ENCODE data around the gene MTMR6.

Gene MTMR6

DNA sequence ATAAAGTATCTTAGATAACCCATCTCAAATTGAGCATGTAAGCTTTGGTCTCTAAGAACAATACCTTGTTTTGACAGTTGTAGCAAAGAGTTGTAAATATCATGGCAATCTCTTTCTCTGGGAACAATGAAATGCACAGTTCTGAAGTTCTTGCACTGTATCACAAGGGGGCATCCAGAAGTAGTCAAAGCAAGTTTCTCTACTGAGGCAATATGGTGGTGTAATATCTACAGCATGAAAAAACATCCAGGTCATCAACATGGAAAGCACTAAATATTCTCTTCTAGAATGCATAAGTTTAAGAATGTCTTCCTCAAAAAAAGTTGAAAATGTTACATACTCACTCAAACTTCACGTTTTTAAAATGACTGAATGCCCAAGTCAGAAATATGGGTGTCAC, 19.6 kb downstream of the MTMR6 start:
- Histone ChIP-seq H3K36me3 (ENCODE audit: low read length) (peaks cover 8% of the 10 kb centered on the region; the same call in 1 of the 2 replicates), H3K79me2 (ENCODE audit: insufficient read depth, low read length) (no peaks in the 10 kb centered on the region), H3K4me3 (ENCODE audit: insufficient read depth, low read length, poor library complexity, severe bottlenecking) (no peak overlapping the region), H3K27me3 (ENCODE audit: low read length) (no peaks in the 10 kb centered on the region), H3K4me2 (ENCODE audit: low read depth, low read length, poor library complexity, severe bottlenecking) (no peak overlapping the region), H3K9ac (ENCODE audit: low read length) (no peak overlapping the region), H2AFZ (ENCODE audit: low read depth, low read length, severe bottlenecking) (no peak overlapping the region), H3K27ac (ENCODE audit: low read depth, low read length) (no peak overlapping the region), H3F3A (ENCODE audit: insufficient read depth) (no peaks in the 10 kb centered on the region), H4K20me1 (ENCODE audit: low read depth, low read length) (no peaks in the 10 kb centered on the region), H3K9me2 (replicated peaks; ENCODE audit: insufficient read depth, low read length) (no peaks in the 10 kb centered on the region), H3K9me3 (ENCODE audit: insufficient read depth, low read length) (no peaks in the 10 kb centered on the region)
- TF ChIP-seq EZH2phosphoT487 (conservative IDR thresholded peaks at IDR 0.05; ENCODE audit: low read length) (no peak), CTCF (IDR thresholded peaks at IDR 0.05; ENCODE audit: insufficient read depth, low read length, poor library complexity, severe bottlenecking) (no peak)

DNA sequence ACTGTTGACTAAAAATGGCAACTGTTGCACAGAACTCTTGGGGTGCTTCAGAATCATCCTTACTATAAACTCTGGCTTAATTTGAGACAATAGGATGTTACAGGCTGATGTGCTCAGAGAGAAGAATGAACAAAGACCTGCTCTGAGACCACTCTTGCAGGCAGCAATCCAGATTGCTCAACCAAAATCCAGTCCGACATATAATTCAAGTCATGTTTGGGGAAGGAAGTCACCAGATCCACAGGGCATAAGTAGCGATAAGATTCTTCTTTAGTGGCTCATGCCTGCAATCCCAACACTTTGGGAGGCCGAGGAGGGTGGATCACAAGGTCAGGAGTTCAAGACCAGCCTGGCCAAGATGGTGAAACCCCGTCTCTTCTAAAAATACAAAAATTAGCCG, 20.6 kb downstream of the MTMR6 start:
- H3K36me3 ChIP-seq (ENCODE audit: low read length), result peaks cover 12% of the 10 kb centered on the region
- no peaks in the 10 kb centered on the region for H3K79me2 ChIP-seq (ENCODE audit: insufficient read depth, low read length)
- H3K9ac ChIP-seq (ENCODE audit: low read length), result no peak overlapping the region
- no peaks in the 10 kb centered on the region for H4K20me1 ChIP-seq (ENCODE audit: low read depth, low read length)
- H2AFZ ChIP-seq (ENCODE audit: low read depth, low read length, severe bottlenecking), result no peak overlapping the region
- no peak for TF ChIP-seq EZH2phosphoT487 (conservative IDR thresholded peaks at IDR 0.05; ENCODE audit: low read length)
- TF ChIP-seq CTCF (IDR thresholded peaks at IDR 0.05; ENCODE audit: insufficient read depth, low read length, poor library complexity, severe bottlenecking), result no peak
- H3K27me3 ChIP-seq (ENCODE audit: low read length), result no peaks in the 10 kb centered on the region
- H3K4me3 ChIP-seq (ENCODE audit: insufficient read depth, low read length, poor library complexity, severe bottlenecking), result no peak overlapping the region
- H3F3A ChIP-seq (ENCODE audit: insufficient read depth), result no peaks in the 10 kb centered on the region
- H3K27ac ChIP-seq (ENCODE audit: low read depth, low read length), result no peak overlapping the region
- no peaks in the 10 kb centered on the region for H3K9me3 ChIP-seq (ENCODE audit: insufficient read depth, low read length)
- H3K9me2 ChIP-seq (replicated peaks; ENCODE audit: insufficient read depth, low read length), result no peaks in the 10 kb centered on the region
- no peak overlapping the region for H3K4me2 ChIP-seq (ENCODE audit: low read depth, low read length, poor library complexity, severe bottlenecking)

DNA sequence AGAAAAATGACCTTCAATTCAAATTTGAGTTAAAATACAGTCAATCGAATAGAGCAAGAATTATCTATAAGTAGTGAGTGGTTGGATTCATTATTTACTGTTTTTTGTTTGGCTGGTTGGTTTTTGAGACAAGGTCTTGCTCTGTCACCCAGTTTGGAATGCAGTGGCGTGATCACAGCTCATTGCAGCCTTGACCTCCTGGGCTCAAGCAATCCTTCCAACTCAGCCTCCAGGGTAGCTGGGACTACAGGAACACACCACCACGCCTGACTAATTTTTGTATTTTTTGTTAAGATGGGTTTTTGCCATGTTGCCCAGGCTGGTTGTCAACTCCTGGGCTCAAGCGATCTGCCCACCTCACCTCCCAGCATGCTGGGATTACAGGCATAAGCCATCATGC, 25.0 kb downstream of the MTMR6 start:
- Histone ChIP-seq H3F3A (ENCODE audit: insufficient read depth) (no peaks in the 10 kb centered on the region), H3K9me3 (ENCODE audit: insufficient read depth, low read length) (no peaks in the 10 kb centered on the region), H2AFZ (ENCODE audit: low read depth, low read length, severe bottlenecking) (no peak overlapping the region), H3K36me3 (ENCODE audit: low read length) (peaks cover 25% of the 10 kb centered on the region), H3K4me3 (ENCODE audit: insufficient read depth, low read length, poor library complexity, severe bottlenecking) (no peak overlapping the region), H3K27ac (ENCODE audit: low read depth, low read length) (no peak overlapping the region), H3K9me2 (replicated peaks; ENCODE audit: insufficient read depth, low read length) (no peaks in the 10 kb centered on the region), H4K20me1 (ENCODE audit: low read depth, low read length) (no peaks in the 10 kb centered on the region), H3K27me3 (ENCODE audit: low read length) (no peaks in the 10 kb centered on the region), H3K9ac (ENCODE audit: low read length) (no peak overlapping the region), H3K4me2 (ENCODE audit: low read depth, low read length, poor library complexity, severe bottlenecking) (no peak overlapping the region), H3K79me2 (ENCODE audit: insufficient read depth, low read length) (no peaks in the 10 kb centered on the region)
- TF ChIP-seq CTCF (IDR thresholded peaks at IDR 0.05; ENCODE audit: insufficient read depth, low read length, poor library complexity, severe bottlenecking) (no peak), EZH2phosphoT487 (conservative IDR thresholded peaks at IDR 0.05; ENCODE audit: low read length) (no peak)
